WTC11 (cell line): ENCODE measurements around the gene FNDC11. TPM values are rescaled to one million over a fixed set of nuclear protein-coding genes. Genes with fewer than 3 reads are reported as not detected.

Experiments
- ATAC-seq: fragments of 200-7000 bp; cut with Tn5 transposase; 2 replicates; pipeline ENCODE4 v1.10.0; 2021; ENCODE audit warnings: mild to moderate bottlenecking, moderate library complexity
- CTCF ChIA-PET: fragments of 300-600 bp; sonication (Branson Sonifier 250); formaldehyde crosslinking; loops from one replicate; lab custom pipeline; 2021; ENCODE audit warnings: antibody characterized with exemption; lab: Charles Lee
- POLR2A ChIA-PET: fragments of 350-600 bp; sonication (Branson Sonifier 250); formaldehyde crosslinking; loops from one replicate; lab custom pipeline; 2021; ENCODE audit warnings: antibody characterized with exemption; lab: Charles Lee
- DNase-seq: peaks from one replicate; pipeline ENCODE4 v3.0.0; 2021; ENCODE audit warnings: low spot score
- H3K27ac Mint-ChIP-seq: 2 replicates; pipeline ENCODE4 v1.8.0; 2021; ENCODE audit warnings: mixed read lengths
- H3K27me3 Mint-ChIP-seq: 2 replicates; pipeline ENCODE4 v1.8.0; 2021; ENCODE audit warnings: low read depth, mild to moderate bottlenecking, moderate library complexity, mixed read lengths
- H3K36me3 Mint-ChIP-seq: 2 replicates; pipeline ENCODE4 v1.8.0; 2021; ENCODE audit warnings: mixed read lengths
- H3K4me1 Mint-ChIP-seq: 2 replicates; pipeline ENCODE4 v1.8.0; 2022; ENCODE audit warnings: mixed read lengths
- H3K4me3 Mint-ChIP-seq: 2 replicates; pipeline ENCODE4 v1.8.0; 2021; ENCODE audit warnings: mild to moderate bottlenecking, moderate library complexity, mixed read lengths
- H3K9me3 Mint-ChIP-seq: 2 replicates; pipeline ENCODE4 v1.8.0; 2021; ENCODE audit warnings: mixed read lengths
- ESRRA ChIP-seq: sonication (generic); formaldehyde crosslinking; IDR thresholded peaks from 2 replicates; pipeline ENCODE4 v1.8.1; 2022; ENCODE audit warnings: mild to moderate bottlenecking, missing genetic modification reagents, borderline replicate concordance
- ETV6 ChIP-seq: sonication (generic); formaldehyde crosslinking; IDR thresholded peaks from 2 replicates; pipeline ENCODE4 v1.8.1; 2022; ENCODE audit warnings: mild to moderate bottlenecking, missing genetic modification reagents
- GABPB1 ChIP-seq: sonication (generic); formaldehyde crosslinking; IDR thresholded peaks from 2 replicates; pipeline ENCODE4 v1.8.1; 2023; ENCODE audit warnings: mild to moderate bottlenecking, missing genetic modification reagents
- HMGA2 ChIP-seq: fragments of 250-450 bp; sonication (Bioruptor Pico); IDR thresholded peaks from 2 replicates; pipeline ENCODE4 v1.4.0; 2021; ENCODE audit warnings: mild to moderate bottlenecking, moderate library complexity
- KAT7 ChIP-seq: sonication (generic); formaldehyde crosslinking; IDR thresholded peaks from 2 replicates; pipeline ENCODE4 v1.8.1; 2023; ENCODE audit warnings: missing genetic modification reagents, mild to moderate bottlenecking, borderline replicate concordance
- NFE2L1 ChIP-seq: sonication (generic); formaldehyde crosslinking; IDR thresholded peaks from 2 replicates; pipeline ENCODE4 v1.8.1; 2023; ENCODE audit warnings: missing genetic modification reagents
- NR2C2 ChIP-seq: sonication (generic); formaldehyde crosslinking; IDR thresholded peaks from 2 replicates; pipeline ENCODE4 v1.8.0; 2022; ENCODE audit warnings: mild to moderate bottlenecking, missing genetic modification reagents
- OVOL2 ChIP-seq: fragments of 250-450 bp; sonication (Bioruptor Pico); IDR thresholded peaks from 2 replicates; pipeline ENCODE4 v1.9.0; 2021; ENCODE audit warnings: mild to moderate bottlenecking, borderline replicate concordance
- SMAD3 ChIP-seq: sonication (generic); formaldehyde crosslinking; IDR thresholded peaks from 2 replicates; pipeline ENCODE4 v1.8.0; 2022; ENCODE audit warnings: missing genetic modification reagents, mild to moderate bottlenecking, borderline replicate concordance
- TCF7 ChIP-seq: sonication (generic); formaldehyde crosslinking; IDR thresholded peaks from 2 replicates; pipeline ENCODE4 v1.8.0; 2022; ENCODE audit warnings: mild to moderate bottlenecking, low read depth, missing genetic modification reagents, moderate library complexity
- ZBTB21 ChIP-seq: sonication (generic); formaldehyde crosslinking; IDR thresholded peaks from 2 replicates; pipeline ENCODE4 v1.8.1; 2023; ENCODE audit warnings: mild to moderate bottlenecking, missing genetic modification reagents, borderline replicate concordance
- ZNF317 ChIP-seq: sonication (generic); formaldehyde crosslinking; IDR thresholded peaks from 2 replicates; pipeline ENCODE4 v1.8.1; 2023; ENCODE audit warnings: low read depth, mild to moderate bottlenecking, moderate library complexity, missing genetic modification reagents, borderline replicate concordance
- ZNF423 ChIP-seq: fragments of 250-450 bp; sonication (Bioruptor Pico); IDR thresholded peaks from 2 replicates; pipeline ENCODE4 v2.1.2; 2022; ENCODE audit warnings: mild to moderate bottlenecking, moderate library complexity
- total RNA-seq: library from RNA; stranded (reverse); gene quantifications from 3 replicates; pipeline ENCODE4 v1.2.3, GENCODE V29; 2021
- TF ChIP-seq, protein P1 (sequence below): fragments of 250-450 bp; sonication (Bioruptor Pico); IDR thresholded peaks from 2 replicates; pipeline ENCODE4 v1.8.0; 2021; ENCODE audit warnings: mild to moderate bottlenecking
- TF ChIP-seq, protein P2 (sequence below): fragments of 250-450 bp; sonication (Bioruptor Pico); IDR thresholded peaks from 2 replicates; pipeline ENCODE4 v1.9.0; 2021; ENCODE audit warnings: mild to moderate bottlenecking
- TF ChIP-seq, protein P3 (sequence below): sonication (generic); formaldehyde crosslinking; IDR thresholded peaks from 2 replicates; pipeline ENCODE4 v1.8.1; 2022; ENCODE audit warnings: missing genetic modification reagents, borderline replicate concordance

Gene FNDC11
- total RNA-seq, 1 experiment from 2014 or later = 3.8 TPM

DNA sequence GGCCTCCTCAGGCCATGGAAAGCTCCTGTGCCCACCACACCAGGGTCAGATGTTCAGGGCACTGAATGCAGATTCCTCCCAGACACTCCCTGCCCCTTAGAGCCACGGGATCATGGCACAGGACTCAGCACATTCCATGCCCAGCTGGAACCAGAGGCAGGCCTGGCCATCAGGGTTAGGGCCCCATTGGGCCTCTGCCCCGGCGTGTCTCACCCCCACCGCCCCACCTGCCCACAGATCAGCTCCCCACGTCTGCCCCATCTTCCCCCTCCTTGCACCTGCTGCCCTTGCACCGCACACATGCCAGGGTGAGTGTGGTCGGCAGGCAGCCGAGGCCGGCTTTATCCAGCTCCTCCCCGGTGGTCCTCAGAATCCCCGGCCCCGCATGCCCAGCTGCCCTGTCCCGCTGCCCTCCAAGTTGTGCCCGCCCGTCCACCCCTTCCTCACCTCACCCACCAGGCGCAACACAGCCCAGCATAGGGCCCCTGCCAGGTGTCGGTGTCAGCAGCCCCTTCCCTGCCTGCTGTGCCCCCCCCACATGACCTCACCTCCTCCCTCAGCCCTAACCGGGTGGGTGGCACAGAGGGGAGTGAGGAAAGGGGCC, 4.2 kb upstream of the FNDC11 start:
- no peak overlapping the region for H3K4me3 Mint-ChIP-seq
- CTCF ChIA-PET = interaction anchor here (2.2 kb wide), 1 partner anchor 12 kb away, joined by 15 read pairs; no protein-coding TSS in a partner anchor

DNA sequence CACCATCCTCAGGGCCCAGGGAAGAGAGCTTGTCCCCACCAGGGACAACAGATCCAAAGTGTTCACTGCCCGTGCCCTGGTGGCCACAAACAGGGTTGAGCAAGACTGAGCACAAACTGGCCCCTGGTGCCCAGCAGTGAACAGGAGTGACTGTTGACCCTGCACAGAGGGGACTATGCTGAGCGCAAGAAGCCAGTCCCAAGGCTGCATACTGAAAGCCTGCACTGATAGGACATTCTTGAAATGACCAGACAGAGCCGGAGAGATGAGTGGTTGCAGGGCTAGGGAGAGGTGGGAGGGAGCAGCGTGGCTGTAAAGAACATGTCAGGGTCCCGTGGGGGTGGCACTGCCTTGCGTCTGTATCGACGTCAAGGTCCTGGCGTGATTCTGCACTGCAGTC, 2.9 kb upstream of the FNDC11 start:
- H3K4me1 Mint-ChIP-seq = peaks cover 23% of the 10 kb centered on the region
- TF ChIP-seq SMAD3 (no peak), ZNF317 (no peak), KAT7 (CRISPR knock-in tag) (no peak), GABPB1 (CRISPR knock-in tag) (no peak), OVOL2 (CRISPR knock-in tag) (no peak)
- TF ChIP-seq, all 79 proteins: peak for 0
- Mint-ChIP-seq H3K36me3 (no peaks in the 10 kb centered on the region), H3K27ac (peak overlapping the region; percentile 24; the same call in 1 of the 2 replicates), H3K4me3 (no peak overlapping the region), H3K9me3 (no peaks in the 10 kb centered on the region), H3K27me3 (no peaks in the 10 kb centered on the region)
- DNase-seq (no peak), ATAC-seq (no peak)
- ChIA-PET POLR2A (no interaction called here), CTCF (interaction anchor here (0.6 to 2.2 kb wide), 3 partner anchors 13 to 423 kb away, joined by 3 to 15 read pairs (median 4); no protein-coding TSS in a partner anchor)

More for the DNA sequence above, 4.2 kb upstream of the FNDC11 start:
- no peaks in the 10 kb centered on the region for H3K36me3 Mint-ChIP-seq
- DNase-seq = no peak
- H3K27me3 Mint-ChIP-seq = no peaks in the 10 kb centered on the region
- ATAC-seq = no peak
- no peaks in the 10 kb centered on the region for H3K9me3 Mint-ChIP-seq
- peaks cover 23% of the 10 kb centered on the region for H3K4me1 Mint-ChIP-seq
- no peak overlapping the region; the same call in 1 of the 2 replicates for H3K27ac Mint-ChIP-seq
- POLR2A ChIA-PET = no interaction called here
- TF ChIP-seq HMGA2 (CRISPR knock-in tag) (no peak), ETV6 (CRISPR knock-in tag) (no peak), NFE2L1 (no peak), NR2C2 (no peak), SMAD3 (no peak), ESRRA (CRISPR knock-in tag) (no peak), ZBTB21 (CRISPR knock-in tag) (no peak), ZNF423 (no peak), ZNF317 (no peak), TCF7 (no peak)
- TF ChIP-seq, protein P1, sequence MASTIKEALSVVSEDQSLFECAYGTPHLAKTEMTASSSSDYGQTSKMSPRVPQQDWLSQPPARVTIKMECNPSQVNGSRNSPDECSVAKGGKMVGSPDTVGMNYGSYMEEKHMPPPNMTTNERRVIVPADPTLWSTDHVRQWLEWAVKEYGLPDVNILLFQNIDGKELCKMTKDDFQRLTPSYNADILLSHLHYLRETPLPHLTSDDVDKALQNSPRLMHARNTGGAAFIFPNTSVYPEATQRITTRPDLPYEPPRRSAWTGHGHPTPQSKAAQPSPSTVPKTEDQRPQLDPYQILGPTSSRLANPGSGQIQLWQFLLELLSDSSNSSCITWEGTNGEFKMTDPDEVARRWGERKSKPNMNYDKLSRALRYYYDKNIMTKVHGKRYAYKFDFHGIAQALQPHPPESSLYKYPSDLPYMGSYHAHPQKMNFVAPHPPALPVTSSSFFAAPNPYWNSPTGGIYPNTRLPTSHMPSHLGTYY (CRISPR knock-in tag) = no peak
- TF ChIP-seq, protein P2, sequence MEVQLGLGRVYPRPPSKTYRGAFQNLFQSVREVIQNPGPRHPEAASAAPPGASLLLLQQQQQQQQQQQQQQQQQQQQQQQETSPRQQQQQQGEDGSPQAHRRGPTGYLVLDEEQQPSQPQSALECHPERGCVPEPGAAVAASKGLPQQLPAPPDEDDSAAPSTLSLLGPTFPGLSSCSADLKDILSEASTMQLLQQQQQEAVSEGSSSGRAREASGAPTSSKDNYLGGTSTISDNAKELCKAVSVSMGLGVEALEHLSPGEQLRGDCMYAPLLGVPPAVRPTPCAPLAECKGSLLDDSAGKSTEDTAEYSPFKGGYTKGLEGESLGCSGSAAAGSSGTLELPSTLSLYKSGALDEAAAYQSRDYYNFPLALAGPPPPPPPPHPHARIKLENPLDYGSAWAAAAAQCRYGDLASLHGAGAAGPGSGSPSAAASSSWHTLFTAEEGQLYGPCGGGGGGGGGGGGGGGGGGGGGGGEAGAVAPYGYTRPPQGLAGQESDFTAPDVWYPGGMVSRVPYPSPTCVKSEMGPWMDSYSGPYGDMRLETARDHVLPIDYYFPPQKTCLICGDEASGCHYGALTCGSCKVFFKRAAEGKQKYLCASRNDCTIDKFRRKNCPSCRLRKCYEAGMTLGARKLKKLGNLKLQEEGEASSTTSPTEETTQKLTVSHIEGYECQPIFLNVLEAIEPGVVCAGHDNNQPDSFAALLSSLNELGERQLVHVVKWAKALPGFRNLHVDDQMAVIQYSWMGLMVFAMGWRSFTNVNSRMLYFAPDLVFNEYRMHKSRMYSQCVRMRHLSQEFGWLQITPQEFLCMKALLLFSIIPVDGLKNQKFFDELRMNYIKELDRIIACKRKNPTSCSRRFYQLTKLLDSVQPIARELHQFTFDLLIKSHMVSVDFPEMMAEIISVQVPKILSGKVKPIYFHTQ (CRISPR knock-in tag) = no peak
- TF ChIP-seq, protein P3, sequence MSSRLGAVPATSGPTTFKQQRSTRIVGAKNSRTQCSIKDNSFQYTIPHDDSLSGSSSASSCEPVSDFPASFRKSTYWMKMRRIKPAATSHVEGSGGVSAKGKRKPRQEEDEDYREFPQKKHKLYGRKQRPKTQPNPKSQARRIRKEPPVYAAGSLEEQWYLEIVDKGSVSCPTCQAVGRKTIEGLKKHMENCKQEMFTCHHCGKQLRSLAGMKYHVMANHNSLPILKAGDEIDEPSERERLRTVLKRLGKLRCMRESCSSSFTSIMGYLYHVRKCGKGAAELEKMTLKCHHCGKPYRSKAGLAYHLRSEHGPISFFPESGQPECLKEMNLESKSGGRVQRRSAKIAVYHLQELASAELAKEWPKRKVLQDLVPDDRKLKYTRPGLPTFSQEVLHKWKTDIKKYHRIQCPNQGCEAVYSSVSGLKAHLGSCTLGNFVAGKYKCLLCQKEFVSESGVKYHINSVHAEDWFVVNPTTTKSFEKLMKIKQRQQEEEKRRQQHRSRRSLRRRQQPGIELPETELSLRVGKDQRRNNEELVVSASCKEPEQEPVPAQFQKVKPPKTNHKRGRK (CRISPR knock-in tag) = no peak
